IMR-90 (cell line): ENCODE measurements around the gene IQCE. TPM values are rescaled to one million over a fixed set of nuclear protein-coding genes. Genes with fewer than 3 reads are reported as not detected.

Source experiments
- ATAC-seq: fragments of 200-7000 bp; cut with Tn5 transposase; 2 replicates; pipeline ENCODE4 v1.9.1; 2020; ENCODE audit warnings: low read depth, mild to moderate bottlenecking, moderate library complexity
- BruUV-seq: library from RNA; stranded (reverse); fragments of 400-500 nt; replicated peaks from 2 replicates; lab custom pipeline; 2021; lab: Mats Ljungman, UMichigan
- CTCF ChIA-PET: fragments of 300-600 bp; formaldehyde crosslinking; extraction: SDS; loops from one replicate; lab custom pipeline; 2021; ENCODE audit warnings: antibody characterized with exemption; lab: Yijun Ruan, JAX
- POLR2A ChIA-PET: fragments of 300-600 bp; sonication (Branson Sonifier 250); formaldehyde crosslinking; loops from one replicate; lab custom pipeline; 2022; ENCODE audit warnings: antibody characterized with exemption; ENCODE audit not compliant: unreplicated experiment; lab: Charles Lee
- DNase-seq: peaks from one replicate; pipeline ENCODE4 v3.0.0; 2013
- H2AFZ ChIP-seq: replicated peaks from 2 replicates; pipeline ENCODE3; 2013; ENCODE audit warnings: low read length, mild to moderate bottlenecking; ENCODE audit not compliant: poor library complexity
- H2AK5ac ChIP-seq: 2 replicates; pipeline ENCODE4 v1.6.1; 2013; ENCODE audit warnings: low read depth, low read length, inconsistent platforms
- H2AK9ac ChIP-seq: replicated peaks from 2 replicates; pipeline ENCODE3; 2013; ENCODE audit warnings: mild to moderate bottlenecking, low read depth, low read length, moderate library complexity; ENCODE audit not compliant: poor library complexity
- H2BK120ac ChIP-seq: 2 replicates; pipeline ENCODE4 v1.6.1; 2013; ENCODE audit warnings: low read depth, low read length, inconsistent platforms
- H2BK15ac ChIP-seq: 3 replicates; pipeline ENCODE4 v1.6.1; 2013; ENCODE audit warnings: low read depth, low read length, inconsistent platforms
- H2BK20ac ChIP-seq: 2 replicates; pipeline ENCODE4 v1.6.1; 2013; ENCODE audit warnings: low read depth, mild to moderate bottlenecking, inconsistent platforms, low read length, moderate library complexity
- H2BK5ac ChIP-seq: 2 replicates; pipeline ENCODE4 v1.6.1; 2013; ENCODE audit warnings: mild to moderate bottlenecking, low read depth, low read length, inconsistent platforms; ENCODE audit not compliant: poor library complexity, severe bottlenecking
- H3K14ac ChIP-seq: replicated peaks from 2 replicates; pipeline ENCODE4 v1.6.1; 2013; ENCODE audit warnings: low read depth, low read length, inconsistent platforms
- H3K18ac ChIP-seq: 2 replicates; pipeline ENCODE4 v1.6.1; 2013; ENCODE audit warnings: low read depth, low read length, control low read depth
- H3K23ac ChIP-seq: 2 replicates; pipeline ENCODE4 v1.6.1; 2013; ENCODE audit warnings: low read depth, low read length, inconsistent platforms
- H3K27ac ChIP-seq: 2 replicates; pipeline ENCODE4 v1.5.1; 2013; ENCODE audit warnings: mild to moderate bottlenecking, control low read depth, low read length; ENCODE audit not compliant: insufficient read depth
- H3K27me3 ChIP-seq: 2 replicates; pipeline ENCODE4 v1.6.1; 2013; ENCODE audit warnings: low read length; ENCODE audit not compliant: control insufficient read depth, insufficient read depth
- H3K36me3 ChIP-seq: 2 replicates; pipeline ENCODE4 v1.6.1; 2013; ENCODE audit warnings: low read length, mixed read lengths; ENCODE audit not compliant: control insufficient read depth, insufficient read depth
- H3K4ac ChIP-seq: 2 replicates; pipeline ENCODE4 v1.6.1; 2013; ENCODE audit warnings: low read depth, low read length, inconsistent platforms
- H3K4me1 ChIP-seq: 2 replicates; pipeline ENCODE4 v1.6.1; 2013; ENCODE audit warnings: low read length, mixed read lengths; ENCODE audit not compliant: control insufficient read depth, insufficient read depth
- H3K4me2 ChIP-seq: 2 replicates; pipeline ENCODE4 v1.6.1; 2013; ENCODE audit warnings: low read depth, mild to moderate bottlenecking, control low read depth, low read length, moderate library complexity
- H3K4me3 ChIP-seq: 2 replicates; pipeline ENCODE4 v1.5.1; 2013; ENCODE audit warnings: low read depth, mild to moderate bottlenecking, control low read depth, low read length, moderate library complexity; ENCODE audit not compliant: insufficient read depth
- H3K56ac ChIP-seq: 2 replicates; pipeline ENCODE4 v1.6.1; 2013; ENCODE audit warnings: low read length, inconsistent platforms; ENCODE audit not compliant: insufficient read depth; ENCODE audit errors: extremely low read depth
- H3K79me1 ChIP-seq, 2 experiments: 2 replicates each; pipeline ENCODE4 v1.6.1; 2013; ENCODE audit warnings: low read length in 2 of 2, inconsistent platforms in 1 of 2, low read depth in 1 of 2
- H3K9ac ChIP-seq: 2 replicates; pipeline ENCODE4 v1.6.1; 2013; ENCODE audit warnings: low read depth, low read length, control low read depth
- H3K9me1 ChIP-seq: 2 replicates; pipeline ENCODE4 v1.6.1; 2013; ENCODE audit warnings: low read length, inconsistent platforms; ENCODE audit not compliant: insufficient read depth
- H3K9me3 ChIP-seq: 2 replicates; pipeline ENCODE4 v1.6.1; 2013; ENCODE audit warnings: low read length; ENCODE audit not compliant: control insufficient read depth, insufficient read depth
- H4K20me1 ChIP-seq: 2 replicates; pipeline ENCODE4 v1.6.1; 2013; ENCODE audit warnings: low read length, inconsistent platforms; ENCODE audit not compliant: insufficient read depth
- H4K5ac ChIP-seq: 2 replicates; pipeline ENCODE4 v1.6.1; 2013; ENCODE audit warnings: mild to moderate bottlenecking, low read depth, low read length, control low read depth
- H4K8ac ChIP-seq, 2 experiments: 2 replicates each; pipeline ENCODE4 v1.6.1; 2013; ENCODE audit warnings: low read depth in 2 of 2, low read length in 2 of 2, control low read depth in 1 of 2, inconsistent platforms in 1 of 2
- H4K91ac ChIP-seq: 2 replicates; pipeline ENCODE4 v1.6.1; 2013; ENCODE audit warnings: low read depth, low read length, inconsistent platforms; ENCODE audit not compliant: insufficient read depth
- BHLHE40 ChIP-seq: fragments of 150-350 bp; IDR thresholded peaks from 2 replicates; pipeline ENCODE4 v1.6.1; 2016; ENCODE audit warnings: mild to moderate bottlenecking, low read depth, low read length
- CEBPB ChIP-seq: IDR thresholded peaks from 2 replicates; pipeline ENCODE4 v1.6.1; 2012; ENCODE audit warnings: low read depth, low read length, improper control_type of control experiment
- CHD1 ChIP-seq: IDR thresholded peaks from 2 replicates; pipeline ENCODE4 v1.6.1; 2012; ENCODE audit warnings: low read depth, low read length, improper control_type of control experiment
- CTCF ChIP-seq: conservative IDR thresholded peaks from 2 replicates; pipeline ENCODE4 v1.5.1; 2012; ENCODE audit warnings: mild to moderate bottlenecking, low read depth, low read length, improper control_type of control experiment
- FOS ChIP-seq: fragments of 150-350 bp; IDR thresholded peaks from 2 replicates; pipeline ENCODE4 v1.6.1; 2016; ENCODE audit warnings: low read depth, low read length
- MAFK ChIP-seq: IDR thresholded peaks from 2 replicates; pipeline ENCODE4 v1.6.1; 2012; ENCODE audit warnings: low read depth, low read length, improper control_type of control experiment
- MAZ ChIP-seq: IDR thresholded peaks from 2 replicates; pipeline ENCODE4 v1.6.1; 2012; ENCODE audit warnings: low read depth, mild to moderate bottlenecking, low read length, improper control_type of control experiment, moderate library complexity, borderline replicate concordance
- POLR2A ChIP-seq: IDR thresholded peaks from 2 replicates; pipeline ENCODE4 v1.6.1; 2012; ENCODE audit warnings: mild to moderate bottlenecking, low read depth, low read length
- RAD21 ChIP-seq: IDR thresholded peaks from 2 replicates; pipeline ENCODE4 v1.6.1; 2012; ENCODE audit warnings: low read length, improper control_type of control experiment
- RCOR1 ChIP-seq: IDR thresholded peaks from 2 replicates; pipeline ENCODE4 v1.6.1; 2012; ENCODE audit warnings: mild to moderate bottlenecking, low read length, improper control_type of control experiment; ENCODE audit not compliant: insufficient replicate concordance
- SMC3 ChIP-seq: fragments of 150-350 bp; IDR thresholded peaks from 2 replicates; pipeline ENCODE4 v1.6.1; 2016; ENCODE audit warnings: low read depth, mild to moderate bottlenecking, antibody characterized with exemption, low read length, moderate library complexity
- WGBS, 2 experiments: methylation state at CpG; one replicate each; pipeline versions ENCODE4 v1.1.5 to v1.1.7; 2013; ENCODE audit warnings: missing lambda C conversion rate in 2 of 2; ENCODE audit not compliant: insufficient read length in 1 of 2; ENCODE audit errors: extremely low coverage in 2 of 2; 5-methylcytosine and 5-hydroxymethylcytosine counted together
- dilution Hi-C: fragments of 300-500 bp; cut with HindIII; formaldehyde crosslinking; loops from one replicate; pipeline ENCODE4 v1.14.3; 2018; ENCODE audit warnings: low sequenced_read_pairs; ENCODE audit not compliant: unreplicated experiment
- in situ Hi-C: fragments of 300-500 bp; cut with MboI; formaldehyde crosslinking; loops from 3 replicates; pipeline ENCODE4 v1.14.3; 2019; ENCODE audit warnings: low sequenced_read_pairs, inconsistent platforms, mixed read lengths
- intact Hi-C: fragments of 100-400 bp; cut with micrococcal nuclease; formaldehyde crosslinking; loops from 2 replicates; pipeline ENCODE4 v1.10.0; 2022
- polyA plus RNA-seq, 3 experiments: library from polyadenylated mRNA; depleted of rRNA; stranded (reverse); fragments of >200 nt; gene quantifications; 2 replicates each; pipeline ENCODE4 v1.2.3, GENCODE V29; 2012; ENCODE audit warnings: low replicate concordance in 1 of 3
- total RNA-seq: library from RNA; depleted of rRNA; stranded (reverse); fragments of >200 nt; gene quantifications from 2 replicates; pipeline ENCODE4 v1.2.3, GENCODE V29; 2012
- TF ChIP-seq, protein P1 (sequence below): fragments of 150-350 bp; IDR thresholded peaks from 2 replicates; pipeline ENCODE4 v1.6.1; 2016; ENCODE audit warnings: low read depth, mild to moderate bottlenecking, low read length, moderate library complexity, borderline replicate concordance
- TF ChIP-seq, protein P2 (sequence below): fragments of 150-350 bp; IDR thresholded peaks from 2 replicates; pipeline ENCODE4 v1.6.1; 2017; ENCODE audit warnings: mild to moderate bottlenecking, antibody characterized with exemption, low read length, low read depth

IQCE gene
- total and polyA plus RNA-seq, 2 of the 4 experiments (the other 2 are of a cell fraction): 5.0 to 6.3 TPM

- H4K91ac ChIP-seq: no peak overlapping the region
- no peak overlapping the region for H2BK20ac ChIP-seq
- H3K4me2 ChIP-seq: no peak overlapping the region
- H3K56ac ChIP-seq: no peak overlapping the region
- H3K27ac ChIP-seq: no peak overlapping the region
- in situ Hi-C loops (no loop called here), intact Hi-C loops (no loop called here), dilution Hi-C loops (no loop called here)
- 81% methylated on average over 6 of the region's 15 CpGs; no CpG with 5 or more reads in 1 of the 2 experiments for WGBS, 2 experiments
- H3K79me1 ChIP-seq: peaks cover 7 to 34% of the 10 kb centered on the region in 2 experiments; a peak in 2 of 4 replicates
- no peaks in the 10 kb centered on the region for H3K27me3 ChIP-seq
- H2AFZ ChIP-seq: no peak overlapping the region
- no peaks in the 10 kb centered on the region for H3K9me3 ChIP-seq
- ChIA-PET POLR2A (no interaction called here), CTCF (no interaction called here)
- H2AK5ac ChIP-seq: no peak overlapping the region
- H4K5ac ChIP-seq: no peak overlapping the region
- DNase-seq (no peak), ATAC-seq (no peak)
- TF ChIP-seq RCOR1 (no peak), FOS (no peak), CHD1 (no peak), CTCF (no peak), SMC3 (no peak), CEBPB (no peak), MAFK (no peak), POLR2A (no peak), RAD21 (no peak), MAZ (no peak), BHLHE40 (no peak)
- TF ChIP-seq, protein P1, sequence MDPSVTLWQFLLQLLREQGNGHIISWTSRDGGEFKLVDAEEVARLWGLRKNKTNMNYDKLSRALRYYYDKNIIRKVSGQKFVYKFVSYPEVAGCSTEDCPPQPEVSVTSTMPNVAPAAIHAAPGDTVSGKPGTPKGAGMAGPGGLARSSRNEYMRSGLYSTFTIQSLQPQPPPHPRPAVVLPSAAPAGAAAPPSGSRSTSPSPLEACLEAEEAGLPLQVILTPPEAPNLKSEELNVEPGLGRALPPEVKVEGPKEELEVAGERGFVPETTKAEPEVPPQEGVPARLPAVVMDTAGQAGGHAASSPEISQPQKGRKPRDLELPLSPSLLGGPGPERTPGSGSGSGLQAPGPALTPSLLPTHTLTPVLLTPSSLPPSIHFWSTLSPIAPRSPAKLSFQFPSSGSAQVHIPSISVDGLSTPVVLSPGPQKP: no peak
- TF ChIP-seq, protein P2, sequence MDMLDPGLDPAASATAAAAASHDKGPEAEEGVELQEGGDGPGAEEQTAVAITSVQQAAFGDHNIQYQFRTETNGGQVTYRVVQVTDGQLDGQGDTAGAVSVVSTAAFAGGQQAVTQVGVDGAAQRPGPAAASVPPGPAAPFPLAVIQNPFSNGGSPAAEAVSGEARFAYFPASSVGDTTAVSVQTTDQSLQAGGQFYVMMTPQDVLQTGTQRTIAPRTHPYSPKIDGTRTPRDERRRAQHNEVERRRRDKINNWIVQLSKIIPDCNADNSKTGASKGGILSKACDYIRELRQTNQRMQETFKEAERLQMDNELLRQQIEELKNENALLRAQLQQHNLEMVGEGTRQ: no peak
- H3K4me1 ChIP-seq: no peaks in the 10 kb centered on the region
- no peak overlapping the region for H2BK15ac ChIP-seq
- H3K4ac ChIP-seq: no peak overlapping the region
- H3K36me3 ChIP-seq: peaks cover 61% of the 10 kb centered on the region
- H2AK9ac ChIP-seq: no peak overlapping the region
- BruUV-seq: no TSS peak
- H2BK120ac ChIP-seq: no peak overlapping the region
- no peak overlapping the region for H3K14ac ChIP-seq
- H3K9ac ChIP-seq: no peak overlapping the region
- H4K20me1 ChIP-seq: peaks cover 28% of the 10 kb centered on the region
- no peak overlapping the region for H3K4me3 ChIP-seq
- no peak overlapping the region for H4K8ac ChIP-seq
- H3K18ac ChIP-seq: no peak overlapping the region
- H3K23ac ChIP-seq: no peak overlapping the region
- H3K9me1 ChIP-seq: no peaks in the 10 kb centered on the region; the same call in 1 of the 2 replicates
- H2BK5ac ChIP-seq: no peak overlapping the region
These were observed 100.2 kb downstream of the IQCE start for GRCh38 chr7:2658941-2659340.
